ENCODE results near the gene SPTBN4. TPM values are rescaled to one million over a fixed set of nuclear protein-coding genes. Genes with fewer than 3 reads are reported as not detected.

SPTBN4 gene
- total RNA-seq, 1 donor from 2014 or later: 3.4 TPM

- no peak overlapping the region for H3K27ac Mint-ChIP-seq
- no peaks in the 10 kb centered on the region for H3K36me3 Mint-ChIP-seq
- peaks cover 81% of the 10 kb centered on the region for H3K27me3 Mint-ChIP-seq (ENCODE audit: low read depth)
- H3K4me3 Mint-ChIP-seq: no peak overlapping the region
- DNase-seq (ENCODE audit: low spot score in 2 of 2, unreplicated experiment in 2 of 2): no peak
- no peaks in the 10 kb centered on the region for H3K4me1 Mint-ChIP-seq
- TF ChIP-seq, protein P1, sequence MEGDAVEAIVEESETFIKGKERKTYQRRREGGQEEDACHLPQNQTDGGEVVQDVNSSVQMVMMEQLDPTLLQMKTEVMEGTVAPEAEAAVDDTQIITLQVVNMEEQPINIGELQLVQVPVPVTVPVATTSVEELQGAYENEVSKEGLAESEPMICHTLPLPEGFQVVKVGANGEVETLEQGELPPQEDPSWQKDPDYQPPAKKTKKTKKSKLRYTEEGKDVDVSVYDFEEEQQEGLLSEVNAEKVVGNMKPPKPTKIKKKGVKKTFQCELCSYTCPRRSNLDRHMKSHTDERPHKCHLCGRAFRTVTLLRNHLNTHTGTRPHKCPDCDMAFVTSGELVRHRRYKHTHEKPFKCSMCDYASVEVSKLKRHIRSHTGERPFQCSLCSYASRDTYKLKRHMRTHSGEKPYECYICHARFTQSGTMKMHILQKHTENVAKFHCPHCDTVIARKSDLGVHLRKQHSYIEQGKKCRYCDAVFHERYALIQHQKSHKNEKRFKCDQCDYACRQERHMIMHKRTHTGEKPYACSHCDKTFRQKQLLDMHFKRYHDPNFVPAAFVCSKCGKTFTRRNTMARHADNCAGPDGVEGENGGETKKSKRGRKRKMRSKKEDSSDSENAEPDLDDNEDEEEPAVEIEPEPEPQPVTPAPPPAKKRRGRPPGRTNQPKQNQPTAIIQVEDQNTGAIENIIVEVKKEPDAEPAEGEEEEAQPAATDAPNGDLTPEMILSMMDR (IDR thresholded peaks at IDR 0.05; ENCODE audit: unreplicated experiment): no peak
- H3K9me3 Mint-ChIP-seq: no peaks in the 10 kb centered on the region
These were observed 43.8 kb downstream of the SPTBN4 start for GRCh38 chr19:40510526-40511115.

- H3K27me3 Mint-ChIP-seq (ENCODE audit: low read depth): peaks cover 79% of the 10 kb centered on the region
- TF ChIP-seq, protein P1 (IDR thresholded peaks at IDR 0.05; ENCODE audit: unreplicated experiment): no peak
- DNase-seq (ENCODE audit: low spot score in 2 of 2, unreplicated experiment in 2 of 2): no peak
- H3K4me3 Mint-ChIP-seq: no peak overlapping the region
- H3K27ac Mint-ChIP-seq: no peak overlapping the region
- H3K9me3 Mint-ChIP-seq: no peaks in the 10 kb centered on the region
- H3K36me3 Mint-ChIP-seq: no peaks in the 10 kb centered on the region
- H3K4me1 Mint-ChIP-seq: no peaks in the 10 kb centered on the region
These were observed 44.7 kb downstream of the SPTBN4 start for GRCh38 chr19:40511487-40511886.

- Mint-ChIP-seq H3K9me3 (no peaks in the 10 kb centered on the region), H3K27me3 (ENCODE audit: low read depth) (peaks cover 80% of the 10 kb centered on the region), H3K36me3 (no peaks in the 10 kb centered on the region), H3K4me3 (peak overlapping the region; percentile 22), H3K4me1 (no peaks in the 10 kb centered on the region), H3K27ac (no peak overlapping the region)
- no peak for DNase-seq (ENCODE audit: low spot score in 2 of 2, unreplicated experiment in 2 of 2)
- TF ChIP-seq, protein P1 (IDR thresholded peaks at IDR 0.05; ENCODE audit: unreplicated experiment): no peak
These were observed 45.3 kb downstream of the SPTBN4 start for GRCh38 chr19:40512110-40512472.

GRCh38 chr19:40512473-40513344 lies 45.9 kb downstream of the SPTBN4 start:
- Mint-ChIP-seq H3K36me3 (no peaks in the 10 kb centered on the region), H3K27me3 (ENCODE audit: low read depth) (peaks cover 84% of the 10 kb centered on the region), H3K4me1 (no peaks in the 10 kb centered on the region), H3K9me3 (no peaks in the 10 kb centered on the region), H3K27ac (no peak overlapping the region), H3K4me3 (no peak overlapping the region)
- TF ChIP-seq, protein P1 (IDR thresholded peaks at IDR 0.05; ENCODE audit: unreplicated experiment): no peak
- peak in 1 of 2 experiments; percentile 48 for DNase-seq (ENCODE audit: low spot score in 2 of 2, unreplicated experiment in 2 of 2)

DNA sequence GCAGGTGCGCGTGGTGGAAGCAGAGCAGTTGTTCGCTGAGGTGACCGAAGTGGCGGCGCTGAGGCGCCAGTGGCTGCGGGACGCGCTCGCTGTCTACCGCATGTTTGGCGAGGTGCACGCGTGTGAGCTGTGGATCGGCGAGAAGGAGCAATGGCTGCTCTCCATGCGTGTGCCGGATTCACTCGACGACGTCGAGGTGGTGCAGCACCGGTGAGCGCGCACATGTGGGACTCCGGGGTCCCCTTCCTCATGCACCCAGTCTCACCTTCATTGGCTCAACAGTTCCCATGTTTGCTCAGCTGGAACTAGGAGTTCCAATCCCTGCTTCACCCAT lies 46.5 kb downstream of the SPTBN4 start:
- Mint-ChIP-seq H3K36me3 (no peaks in the 10 kb centered on the region), H3K4me3 (no peak overlapping the region), H3K27ac (no peak overlapping the region), H3K27me3 (ENCODE audit: low read depth) (peaks cover 85% of the 10 kb centered on the region), H3K9me3 (no peaks in the 10 kb centered on the region), H3K4me1 (no peaks in the 10 kb centered on the region)
- no peak for DNase-seq (ENCODE audit: low spot score in 2 of 2, unreplicated experiment in 2 of 2)
- TF ChIP-seq, protein P1 (IDR thresholded peaks at IDR 0.05; ENCODE audit: unreplicated experiment): no peak

Measured in mesothelial cell of epicardium (in vitro differentiated cells).